Sigmoid colon (tissue), 7 donors: ENCODE results near the gene ZNF511. TPM values are rescaled to one million over a fixed set of nuclear protein-coding genes. Genes with fewer than 3 reads are reported as not detected.

Experiments
- DNase-seq: peaks from one replicate; pipeline ENCODE4 v3.0.0-alpha.2; 2019
- H3K27ac ChIP-seq, 4 donors: fragments of 200-600 bp; sonication (generic); one replicate each; pipeline ENCODE4 v1.5.1; 2016 to 2019; ENCODE audit warnings: mild to moderate bottlenecking in 1 of 4
- H3K27me3 ChIP-seq, 3 donors: fragments of 200-600 bp; sonication (generic); one replicate each; pipeline ENCODE4 v1.5.1; 2019; ENCODE audit warnings: mild to moderate bottlenecking in 1 of 3
- H3K36me3 ChIP-seq, 4 donors: fragments of 200-600 bp; sonication (generic); one replicate each; pipeline ENCODE4 v1.5.1; 2016 to 2019
- H3K4me1 ChIP-seq, 4 donors: fragments of 200-600 bp; sonication (generic); one replicate each; pipeline ENCODE4 v1.5.1; 2017 to 2019
- H3K4me3 ChIP-seq, 4 donors: fragments of 200-600 bp; sonication (generic); one replicate each; pipeline ENCODE4 v1.5.1; 2017 to 2019; ENCODE audit warnings: mild to moderate bottlenecking in 2 of 4, moderate library complexity in 1 of 4
- H3K9me3 ChIP-seq, 4 donors: fragments of 200-600 bp in 3 of 4; sonication (generic) in 3 of 4; one replicate each; pipeline versions ENCODE4 v1.5.1 to v1.6.1; 2013 to 2019
- EP300 ChIP-seq, 4 donors: sonication (generic); formaldehyde crosslinking; IDR thresholded peaks; one replicate each; pipeline ENCODE4 v1.6.1; 2017; ENCODE audit warnings: antibody characterized with exemption in 4 of 4
- POLR2A ChIP-seq, 2 donors: fragments of 450-650 bp; IDR thresholded peaks; one replicate each; pipeline ENCODE4 v1.6.1; 2016; ENCODE audit warnings: antibody characterized with exemption in 2 of 2, mild to moderate bottlenecking in 2 of 2, moderate library complexity in 2 of 2
- POLR2AphosphoS5 ChIP-seq, 4 donors: sonication (generic); formaldehyde crosslinking; IDR thresholded peaks; one replicate each; pipeline ENCODE4 v1.6.1; 2017; ENCODE audit warnings: antibody characterized with exemption in 4 of 4
- WGBS, 2 donors: extraction: QIAGEN DNeasy Blood & Tissue Kit; methylation state at CpG; one replicate each; pipeline ENCODE4 v1.1.7; 2013; 5-methylcytosine and 5-hydroxymethylcytosine counted together
- intact Hi-C: fragments of 100-400 bp; cut with DNase I; formaldehyde crosslinking; loops from one replicate; pipeline ENCODE4 v1.15.1; 2023
- polyA plus RNA-seq, 3 donors: library from polyadenylated mRNA; stranded (reverse); fragments of 200-250 nt; gene quantifications; one replicate each; pipeline ENCODE4 v1.2.3, GENCODE V29; 2013
- total RNA-seq, 4 donors: library from RNA; depleted of rRNA; stranded (reverse); fragments of >200 nt; gene quantifications; one replicate each; pipeline ENCODE4 v1.1.0, GENCODE V29; 2016
- TF ChIP-seq, protein P1 (sequence below), 4 experiments: fragments of 450-650 bp in 3 of 4; fragments of 200-600 bp in 1 of 4; IDR thresholded peaks; one replicate each; pipeline ENCODE4 v1.5.1; 2016 to 2019; ENCODE audit warnings: antibody characterized with exemption in 4 of 4, mild to moderate bottlenecking in 3 of 4, moderate library complexity in 2 of 4
- donor health status: healthy with polysubstance abuse.
- donor health status: Bipolar disorder and iron deficiency.
- donor health status: healthy.

ZNF511 gene
- total and polyA plus RNA-seq, 7 donors = 34.7 to 55.6 (median 47.4) TPM

DNA sequence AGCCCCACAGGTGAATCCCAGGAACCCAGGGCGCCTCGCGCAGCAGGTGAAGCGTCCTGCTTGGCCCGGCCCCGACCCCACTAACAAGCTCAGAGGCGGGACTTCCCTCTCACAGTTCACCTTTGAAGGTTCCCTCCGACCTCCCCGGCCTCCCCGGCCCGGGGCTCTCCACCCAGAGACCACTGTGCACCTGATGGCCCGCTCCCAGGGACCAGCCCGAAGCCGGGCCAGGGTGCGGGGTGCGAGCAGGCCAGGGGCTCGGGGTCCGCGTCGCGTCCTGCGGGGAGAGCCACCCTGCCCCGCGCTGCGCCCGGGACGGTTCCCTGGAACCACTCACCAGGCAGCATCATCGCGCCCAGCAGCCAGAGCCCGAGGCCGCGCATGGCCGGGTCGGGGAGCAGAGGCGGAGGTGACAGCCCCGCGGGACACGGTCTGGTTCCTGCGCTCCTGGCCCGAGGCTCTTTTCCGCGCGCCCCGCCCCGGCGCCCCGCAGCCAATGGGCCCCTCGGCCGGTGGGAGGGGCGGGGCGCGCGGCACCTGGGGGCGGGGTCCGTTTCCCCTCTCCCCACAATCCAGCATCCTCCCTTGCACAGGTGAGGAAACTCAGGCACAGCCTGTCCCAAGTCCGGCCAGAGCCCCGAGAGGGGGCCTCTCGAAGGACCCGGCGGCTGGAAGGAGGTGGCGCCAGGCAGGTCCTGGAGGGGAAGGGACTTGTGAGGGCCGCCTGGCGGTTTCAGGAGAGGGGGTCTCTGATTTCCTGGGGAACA lies 32.1 kb upstream of the ZNF511 start, which contains the start of gene ADAM8:
TSS of gene ADAM8 (minus strand) at position 434 of the 767 bp plus-strand sequence. CDS start at position 383, 51 bp downstream.
- H3K4me1 ChIP-seq = peaks cover 0 to 15% (median 10%) of the 10 kb centered on the region in 4 donors
- no peaks in the 10 kb centered on the region for H3K9me3 ChIP-seq
- peaks cover 0 to 30% (median 15%) of the 10 kb centered on the region in 4 donors for H3K36me3 ChIP-seq
- TF ChIP-seq EP300 (IDR thresholded peaks at IDR 0.05) = no peak
- TF ChIP-seq POLR2AphosphoS5 (IDR thresholded peaks at IDR 0.05) = no peak
- TF ChIP-seq, protein P1, sequence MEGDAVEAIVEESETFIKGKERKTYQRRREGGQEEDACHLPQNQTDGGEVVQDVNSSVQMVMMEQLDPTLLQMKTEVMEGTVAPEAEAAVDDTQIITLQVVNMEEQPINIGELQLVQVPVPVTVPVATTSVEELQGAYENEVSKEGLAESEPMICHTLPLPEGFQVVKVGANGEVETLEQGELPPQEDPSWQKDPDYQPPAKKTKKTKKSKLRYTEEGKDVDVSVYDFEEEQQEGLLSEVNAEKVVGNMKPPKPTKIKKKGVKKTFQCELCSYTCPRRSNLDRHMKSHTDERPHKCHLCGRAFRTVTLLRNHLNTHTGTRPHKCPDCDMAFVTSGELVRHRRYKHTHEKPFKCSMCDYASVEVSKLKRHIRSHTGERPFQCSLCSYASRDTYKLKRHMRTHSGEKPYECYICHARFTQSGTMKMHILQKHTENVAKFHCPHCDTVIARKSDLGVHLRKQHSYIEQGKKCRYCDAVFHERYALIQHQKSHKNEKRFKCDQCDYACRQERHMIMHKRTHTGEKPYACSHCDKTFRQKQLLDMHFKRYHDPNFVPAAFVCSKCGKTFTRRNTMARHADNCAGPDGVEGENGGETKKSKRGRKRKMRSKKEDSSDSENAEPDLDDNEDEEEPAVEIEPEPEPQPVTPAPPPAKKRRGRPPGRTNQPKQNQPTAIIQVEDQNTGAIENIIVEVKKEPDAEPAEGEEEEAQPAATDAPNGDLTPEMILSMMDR (IDR thresholded peaks at IDR 0.05) = no peak
- no peak for TF ChIP-seq POLR2A (IDR thresholded peaks at IDR 0.05)
- H3K27me3 ChIP-seq = peaks cover 17 to 29% (median 17%) of the 10 kb centered on the region in 3 donors
- intact Hi-C loops = no loop called here
- no peak within 1 kb of the TSS for H3K27ac ChIP-seq
- no peak for DNase-seq
- H3K4me3 ChIP-seq = peak within 1 kb of the TSS in 3 of 4 donors; percentile 5 to 29 (median 5)
- WGBS, 2 donors = 6 to 7% methylated on average over 63 of the region's 63 CpGs

DNA sequence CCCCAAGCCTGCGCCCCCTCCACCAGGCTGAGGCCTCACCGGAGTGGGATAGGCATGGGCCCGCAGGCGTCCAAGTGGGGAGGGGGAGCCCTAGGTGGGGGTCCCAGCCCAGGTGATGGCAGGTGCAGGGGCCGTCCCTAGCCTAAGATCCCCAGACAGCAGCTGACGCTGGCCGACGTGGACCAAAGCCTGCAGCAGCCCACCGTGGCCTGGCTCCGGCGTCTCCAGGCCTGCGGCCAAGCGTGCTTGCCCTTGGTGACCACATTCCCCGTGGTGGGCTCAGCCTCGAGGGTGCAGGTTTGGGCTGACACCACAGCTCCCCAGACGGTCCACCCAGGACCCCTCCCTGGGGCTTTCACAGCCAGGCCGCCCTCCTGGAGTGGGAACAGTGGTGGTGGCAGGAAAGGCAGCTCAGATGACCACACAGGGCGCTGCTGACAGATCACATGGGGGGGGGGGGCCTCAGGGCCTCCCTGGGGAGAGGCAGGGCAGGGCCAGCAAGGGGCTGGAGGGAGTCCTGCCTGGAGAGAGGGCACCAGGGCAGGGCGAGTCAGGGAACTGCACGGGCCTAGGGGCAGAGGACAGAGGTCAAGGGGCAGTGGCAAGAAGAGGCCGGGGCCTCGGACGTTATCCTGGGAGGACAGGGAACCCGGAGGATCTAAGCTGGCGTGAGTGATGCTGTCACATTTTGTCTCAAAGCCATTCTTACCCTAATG lies 31.3 kb upstream of the ZNF511 start:
- intact Hi-C loops = no loop called here
- DNase-seq = no peak
- Histone ChIP-seq H3K9me3 (no peaks in the 10 kb centered on the region), H3K27ac (no peak overlapping the region), H3K27me3 (peaks cover 17 to 29% (median 17%) of the 10 kb centered on the region in 3 donors), H3K4me1 (peaks cover 0 to 15% (median 10%) of the 10 kb centered on the region in 4 donors), H3K4me3 (no peak overlapping the region), H3K36me3 (peaks cover under 1 to 38% (median 21%) of the 10 kb centered on the region in 4 donors)
- no peak for TF ChIP-seq POLR2A (IDR thresholded peaks at IDR 0.05)
- TF ChIP-seq EP300 (IDR thresholded peaks at IDR 0.05) = no peak
- no peak for TF ChIP-seq POLR2AphosphoS5 (IDR thresholded peaks at IDR 0.05)
- TF ChIP-seq, protein P1 (IDR thresholded peaks at IDR 0.05) = no peak
- WGBS, 2 donors = 75 to 78% methylated on average over 25 of the region's 25 CpGs

DNA sequence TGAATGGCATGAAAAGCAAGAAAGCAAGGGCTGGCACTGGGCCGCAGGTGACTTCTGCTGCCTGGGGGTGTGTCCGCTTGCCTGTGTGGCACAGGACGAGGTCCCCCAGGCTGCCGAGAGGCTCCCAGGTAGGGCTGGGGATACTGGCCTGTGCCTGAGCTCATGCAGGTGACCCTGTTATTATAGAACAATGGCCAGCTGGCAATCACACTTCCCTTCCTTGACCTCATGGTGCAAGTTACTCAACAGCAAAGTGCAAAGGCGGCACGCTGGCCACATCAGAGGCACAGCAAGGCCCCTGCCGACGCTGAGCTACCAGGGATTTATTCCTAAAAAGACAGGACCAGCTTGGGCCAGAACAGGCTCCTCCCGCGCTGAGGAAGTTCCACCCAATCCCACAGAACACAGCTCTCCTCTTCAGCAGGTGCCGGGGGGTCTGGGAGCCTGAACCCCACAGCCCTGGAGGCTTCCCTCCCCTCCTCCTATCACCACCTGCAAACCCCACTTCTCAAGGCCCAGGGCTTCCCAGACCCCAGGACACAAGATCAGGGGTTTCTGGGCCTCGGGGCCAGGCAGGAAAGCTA lies 30.6 kb upstream of the ZNF511 start:
- no peaks in the 10 kb centered on the region for H3K9me3 ChIP-seq
- peaks cover 7 to 45% (median 27%) of the 10 kb centered on the region in 4 donors for H3K36me3 ChIP-seq
- no peak overlapping the region for H3K4me3 ChIP-seq
- TF ChIP-seq, protein P1 (IDR thresholded peaks at IDR 0.05) = no peak
- TF ChIP-seq POLR2AphosphoS5 (IDR thresholded peaks at IDR 0.05) = no peak
- no peak for TF ChIP-seq POLR2A (IDR thresholded peaks at IDR 0.05)
- no peak for TF ChIP-seq EP300 (IDR thresholded peaks at IDR 0.05)
- intact Hi-C loops = no loop called here
- H3K27me3 ChIP-seq = peaks cover 17 to 29% (median 17%) of the 10 kb centered on the region in 3 donors
- peak overlapping the region in 1 of 4 donors; percentile 42 for H3K27ac ChIP-seq
- H3K4me1 ChIP-seq = peaks cover 0 to 15% (median 10%) of the 10 kb centered on the region in 4 donors
- 62 to 75% methylated on average over 12 of the region's 12 CpGs for WGBS, 2 donors
- no peak for DNase-seq

DNA sequence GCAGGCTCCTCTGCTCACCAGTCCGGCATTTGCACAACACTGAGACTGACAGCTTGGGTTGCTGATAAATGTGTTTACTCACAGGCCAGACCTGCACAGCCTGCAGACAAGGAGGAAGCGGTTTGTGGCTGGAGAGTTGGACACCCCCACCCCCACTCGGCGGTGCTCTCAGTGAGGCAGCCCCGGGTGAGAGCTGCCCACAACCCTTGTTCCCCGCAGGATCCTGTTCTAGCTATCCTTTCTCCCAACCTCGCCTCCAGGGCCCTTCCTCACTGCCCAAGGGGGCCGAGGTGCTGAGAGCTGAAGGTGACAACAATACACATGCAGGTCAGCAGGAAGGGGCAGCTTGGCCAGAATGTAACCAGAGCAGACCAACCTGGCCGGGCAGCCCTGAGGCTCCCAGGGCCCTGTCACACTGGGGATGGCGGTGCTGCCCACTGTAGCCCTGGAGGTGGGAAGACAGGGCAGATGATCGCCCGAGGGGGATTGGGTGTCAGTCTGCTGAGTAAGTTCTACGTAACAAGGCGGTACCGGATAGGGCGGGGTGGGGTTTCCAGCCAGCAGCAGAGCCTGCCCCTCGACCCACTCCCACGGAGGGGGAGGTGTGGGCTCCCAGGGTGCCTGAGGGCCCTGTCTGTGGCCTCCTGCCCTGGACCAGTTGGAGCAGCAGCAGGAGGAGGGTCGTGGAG lies 30.0 kb upstream of the ZNF511 start:
- peaks cover 11 to 51% (median 34%) of the 10 kb centered on the region in 4 donors for H3K36me3 ChIP-seq
- H3K9me3 ChIP-seq = no peaks in the 10 kb centered on the region
- WGBS, 2 donors = 52 to 71% methylated on average over 19 of the region's 19 CpGs
- peaks cover 0 to 15% (median 10%) of the 10 kb centered on the region in 4 donors for H3K4me1 ChIP-seq
- intact Hi-C loops = no loop called here
- peak overlapping the region in 1 of 4 donors; percentile 42 for H3K27ac ChIP-seq
- H3K27me3 ChIP-seq = peaks cover 17 to 29% (median 17%) of the 10 kb centered on the region in 3 donors
- H3K4me3 ChIP-seq = no peak overlapping the region
- TF ChIP-seq EP300 (IDR thresholded peaks at IDR 0.05) = no peak
- no peak for TF ChIP-seq POLR2AphosphoS5 (IDR thresholded peaks at IDR 0.05)
- TF ChIP-seq, protein P1 (IDR thresholded peaks at IDR 0.05) = no peak
- TF ChIP-seq POLR2A (IDR thresholded peaks at IDR 0.05) = no peak
- no peak for DNase-seq
